GM19023 (cell line): ENCODE data around the gene OOSP4B.
"Not testable (repeated sequence)": the region's sequence is repeated elsewhere in the genome, so short reads cannot be mapped to it uniquely, and the experiment has no call there.

Experiments
- ATAC-seq: cut with Tn5 transposase; IDR thresholded peaks from one replicate; pipeline ENCODE4 v1.9.1; 2021; ENCODE audit warnings: mild to moderate bottlenecking, moderate library complexity; ENCODE audit not compliant: unreplicated experiment

The OOSP4B gene

GRCh38 chr11:60059052-60059451 lies 42.1 kb downstream of the OOSP4B start:
- ATAC-seq = no peak

- ATAC-seq = no peak
Observed at GRCh38 chr11:60059521-60060240, 42.7 kb downstream of the OOSP4B start.

- no peak for ATAC-seq
Observed at GRCh38 chr11:60064111-60064510, 47.1 kb downstream of the OOSP4B start.

DNA sequence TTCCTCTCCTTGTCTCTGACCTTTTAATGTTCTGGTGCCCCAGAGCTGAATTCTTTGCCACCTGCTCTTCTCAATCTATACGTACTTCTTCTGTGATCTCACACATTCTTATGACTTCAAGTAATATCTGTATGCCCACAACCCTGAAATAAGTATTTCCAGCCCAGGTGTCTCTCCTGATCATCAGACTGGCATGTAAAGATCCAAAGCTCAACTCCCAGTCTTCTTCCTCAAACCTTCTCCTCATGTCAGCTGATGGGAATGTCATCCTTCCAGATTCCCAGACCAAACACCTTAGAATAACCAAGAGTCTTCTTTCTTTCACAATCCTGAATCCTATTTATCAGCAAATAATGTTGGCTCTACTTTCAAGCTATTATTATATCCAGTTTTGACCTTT lies 48.8 kb downstream of the OOSP4B start:
- no peak for ATAC-seq

- ATAC-seq = no peak
Observed at GRCh38 chr11:60069450-60069849, 52.5 kb downstream of the OOSP4B start.

GRCh38 chr11:60071644-60072043 lies 54.7 kb downstream of the OOSP4B start:
- ATAC-seq = not testable (repeated sequence)

DNA sequence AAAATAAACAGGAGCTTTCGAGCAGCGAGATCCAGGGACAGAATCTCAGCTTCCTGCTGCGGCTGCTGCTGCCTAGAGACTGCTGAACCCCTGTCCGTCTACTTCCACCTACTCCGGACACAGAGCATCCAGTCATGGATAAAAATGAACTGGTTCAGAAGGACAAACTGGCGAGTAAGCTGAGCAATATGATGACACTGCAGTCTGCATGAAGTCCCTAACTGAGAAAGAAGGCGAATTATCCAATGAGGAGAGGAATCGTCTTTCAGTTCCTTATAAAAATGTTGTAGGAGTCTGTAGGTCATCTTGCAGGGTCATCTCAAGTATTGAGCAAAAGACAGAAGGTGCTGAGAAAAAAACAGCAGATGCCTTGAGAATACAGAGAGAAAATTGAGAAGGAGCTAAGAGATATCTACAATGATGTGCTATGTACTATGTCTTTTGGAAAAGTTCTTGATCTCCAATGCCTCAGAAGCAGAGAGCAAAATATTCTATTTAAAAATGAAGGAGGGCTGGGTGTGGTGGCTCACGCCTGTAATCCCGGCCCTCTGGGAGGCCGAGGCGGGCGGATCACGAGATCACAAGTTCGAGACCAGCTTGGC lies 60.3 kb downstream of the OOSP4B start:
- ATAC-seq = no peak

- ATAC-seq = no peak
Observed at GRCh38 chr11:60077981-60078380, 61.0 kb downstream of the OOSP4B start.

DNA sequence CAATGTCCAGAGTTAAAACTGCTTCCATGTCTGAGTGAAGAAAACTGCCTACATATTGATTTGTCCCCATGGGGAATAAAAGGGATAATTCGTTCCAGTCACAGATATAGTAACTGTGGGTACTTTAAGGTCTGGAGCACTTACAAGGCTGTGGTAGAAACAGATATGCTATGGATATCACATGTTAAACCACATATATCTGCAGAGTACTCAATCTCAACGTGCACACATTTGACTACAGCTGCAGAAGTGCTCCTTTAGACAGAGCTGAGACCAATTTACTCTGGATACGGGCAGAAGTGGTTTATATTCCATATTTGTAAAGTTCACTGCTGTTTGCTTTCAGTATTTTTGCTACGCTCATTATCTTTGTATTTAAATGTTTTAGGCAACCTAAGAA lies 61.8 kb downstream of the OOSP4B start:
- ATAC-seq = no peak

DNA sequence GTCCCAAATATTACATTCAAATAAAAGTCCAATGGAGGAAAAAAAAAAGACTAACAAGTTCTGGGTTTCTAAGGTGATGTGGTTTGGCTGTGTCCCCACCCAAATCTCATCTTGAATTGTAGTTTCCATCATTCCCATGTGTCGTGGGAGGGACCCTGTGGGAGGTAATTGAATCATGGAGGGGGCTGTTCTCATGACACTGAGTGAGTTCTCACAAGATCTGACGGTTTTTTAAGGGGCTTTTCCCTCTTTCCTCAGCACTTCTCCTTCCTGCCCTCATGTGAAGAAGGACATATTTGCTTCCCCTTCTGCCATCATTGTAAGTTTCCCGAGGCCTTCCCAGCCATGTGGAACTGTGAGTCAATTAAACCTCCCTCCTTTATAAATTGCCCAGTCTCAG lies 63.6 kb downstream of the OOSP4B start:
- no peak for ATAC-seq
